GM18520 (cell line): ENCODE measurements around the gene SOD2.
"Not testable (repeated sequence)": the region's sequence is repeated elsewhere in the genome, so short reads cannot be mapped to it uniquely, and the experiment has no call there.

Experiments
- ATAC-seq: cut with Tn5 transposase; IDR thresholded peaks from one replicate; pipeline ENCODE4 v1.9.1; 2021; ENCODE audit not compliant: unreplicated experiment

The SOD2 gene

GRCh38 chr6:159693128-159693893 lies at the start of gene SOD2:
TSS of gene SOD2 (minus strand) at chr6:159693241. CDS start at chr6:159693167, 74 bp downstream.
- peak; percentile 82 for ATAC-seq

- no peak for ATAC-seq
Measured at GRCh38 chr6:159742165-159742564, 49.1 kb upstream of the SOD2 start.

GRCh38 chr6:159739341-159739740 lies 46.3 kb upstream of the SOD2 start:
- no peak for ATAC-seq

GRCh38 chr6:159736908-159737307 lies 43.9 kb upstream of the SOD2 start:
- no peak for ATAC-seq

- ATAC-seq: not testable (repeated sequence)
Measured at GRCh38 chr6:159733395-159733794, 40.4 kb upstream of the SOD2 start.

GRCh38 chr6:159732550-159732949 lies 39.5 kb upstream of the SOD2 start:
- not testable (repeated sequence) for ATAC-seq

GRCh38 chr6:159730332-159730676 lies 37.3 kb upstream of the SOD2 start:
- no peak for ATAC-seq

- no peak for ATAC-seq
Measured at GRCh38 chr6:159729598-159730331, 36.7 kb upstream of the SOD2 start.

- ATAC-seq: no peak
Measured at GRCh38 chr6:159728531-159728964, 35.5 kb upstream of the SOD2 start.

GRCh38 chr6:159727717-159728445 lies 34.8 kb upstream of the SOD2 start:
- ATAC-seq: peak; percentile 24

- peak; percentile 58 for ATAC-seq
Measured at GRCh38 chr6:159726918-159727716, 34.1 kb upstream of the SOD2 start, which contains the start of gene WTAP. TSS of gene WTAP (plus strand) at chr6:159727506. CDS start at chr6:159736266, 8,760 bp downstream.

GRCh38 chr6:159726255-159726917 lies 33.3 kb upstream of the SOD2 start:
- ATAC-seq: no peak

- not testable (repeated sequence) for ATAC-seq
Measured at GRCh38 chr6:159725208-159725607, 32.2 kb upstream of the SOD2 start.

- ATAC-seq: no peak
Measured at GRCh38 chr6:159724778-159725177, 31.7 kb upstream of the SOD2 start.

- ATAC-seq: no peak
Measured at GRCh38 chr6:159723259-159723658, 30.2 kb upstream of the SOD2 start.

- ATAC-seq: no peak
Measured at GRCh38 chr6:159722655-159723054, 29.6 kb upstream of the SOD2 start.

- not testable (repeated sequence) for ATAC-seq
Measured at GRCh38 chr6:159721981-159722380, 28.9 kb upstream of the SOD2 start.

- ATAC-seq: no peak
Measured at GRCh38 chr6:159720708-159721107, 27.7 kb upstream of the SOD2 start.

GRCh38 chr6:159719287-159719686 lies 26.2 kb upstream of the SOD2 start:
- no peak for ATAC-seq

GRCh38 chr6:159718634-159719033 lies 25.6 kb upstream of the SOD2 start:
- ATAC-seq: no peak
